ENCODE measurements around the gene NOTCH4. TPM values are rescaled to one million over a fixed set of nuclear protein-coding genes. Genes with fewer than 3 reads are reported as not detected.

NOTCH4 gene
- total RNA-seq, 2 donors from 2014 or later = 2.9 to 3.7 TPM

GRCh38 chr6:32224696-32225095 is 829 bp upstream of the NOTCH4 start:
- Histone ChIP-seq H3K4me1 (no peaks in the 10 kb centered on the region), H3K36me3 (no peaks in the 10 kb centered on the region), H3K9ac (ENCODE audit: low read depth in 2 of 2, low read length in 2 of 2) (no peak overlapping the region), H3K4me3 (no peak overlapping the region), H3K27me3 (no peaks in the 10 kb centered on the region), H3K9me3 (no peaks in the 10 kb centered on the region), H3K27ac (no peak overlapping the region)
- intact Hi-C loops (cut with DNase I) = no loop called here
- TF ChIP-seq CTCF (IDR thresholded peaks at IDR 0.05) = no peak
- DNase-seq = no peak

GRCh38 chr6:32222333-32223230 is 1.3 kb downstream of the NOTCH4 start:
- H3K27me3 ChIP-seq = no peaks in the 10 kb centered on the region
- intact Hi-C loops (cut with DNase I) = no loop called here
- H3K4me1 ChIP-seq = no peaks in the 10 kb centered on the region
- H3K9me3 ChIP-seq = no peaks in the 10 kb centered on the region
- no peak for DNase-seq
- H3K36me3 ChIP-seq = no peaks in the 10 kb centered on the region
- no peak overlapping the region for H3K4me3 ChIP-seq
- no peak overlapping the region for H3K9ac ChIP-seq (ENCODE audit: low read depth in 2 of 2, low read length in 2 of 2)
- no peak for TF ChIP-seq CTCF (IDR thresholded peaks at IDR 0.05)
- no peak overlapping the region for H3K27ac ChIP-seq

- no peak for TF ChIP-seq CTCF (IDR thresholded peaks at IDR 0.05)
- Histone ChIP-seq H3K27me3 (no peaks in the 10 kb centered on the region), H3K4me3 (no peak overlapping the region), H3K4me1 (no peaks in the 10 kb centered on the region), H3K27ac (no peak overlapping the region), H3K36me3 (no peaks in the 10 kb centered on the region), H3K9ac (ENCODE audit: low read depth in 2 of 2, low read length in 2 of 2) (no peak overlapping the region), H3K9me3 (no peaks in the 10 kb centered on the region)
- no peak for DNase-seq
- intact Hi-C loops (cut with DNase I) = no loop called here
These were observed 3.8 kb downstream of the NOTCH4 start for GRCh38 chr6:32220021-32220420.

- no peaks in the 10 kb centered on the region for H3K36me3 ChIP-seq
- no peak overlapping the region for H3K27ac ChIP-seq
- no peak overlapping the region for H3K9ac ChIP-seq (ENCODE audit: low read depth in 2 of 2, low read length in 2 of 2)
- no peak for TF ChIP-seq CTCF (IDR thresholded peaks at IDR 0.05)
- no peaks in the 10 kb centered on the region for H3K9me3 ChIP-seq
- H3K4me3 ChIP-seq = no peak overlapping the region
- H3K27me3 ChIP-seq = no peaks in the 10 kb centered on the region
- H3K4me1 ChIP-seq = no peaks in the 10 kb centered on the region
- intact Hi-C loops (cut with DNase I) = no loop called here
- no peak for DNase-seq
These were observed 5.7 kb downstream of the NOTCH4 start for GRCh38 chr6:32218167-32218566.

- no peak overlapping the region for H3K4me3 ChIP-seq
- no peak overlapping the region for H3K9ac ChIP-seq (ENCODE audit: low read depth in 2 of 2, low read length in 2 of 2)
- no peak for TF ChIP-seq CTCF (IDR thresholded peaks at IDR 0.05)
- DNase-seq = no peak
- no peaks in the 10 kb centered on the region for H3K4me1 ChIP-seq
- intact Hi-C loops (cut with DNase I) = no loop called here
- H3K27ac ChIP-seq = no peak overlapping the region
- H3K9me3 ChIP-seq = no peaks in the 10 kb centered on the region
- H3K27me3 ChIP-seq = no peaks in the 10 kb centered on the region
- no peaks in the 10 kb centered on the region for H3K36me3 ChIP-seq
These were observed 6.9 kb downstream of the NOTCH4 start for GRCh38 chr6:32216998-32217397.
